ENCODE results near the gene IL22RA2. TPM values are rescaled to one million over a fixed set of nuclear protein-coding genes. Genes with fewer than 3 reads are reported as not detected.

The IL22RA2 gene
- total RNA-seq, 1 donor from 2014 or later, result not detected

- H3K4me3 ChIP-seq, result no peak overlapping the region
- ATAC-seq, result no peak
- intact Hi-C loops (cut with DNase I), result no loop called here
- no peaks in the 10 kb centered on the region for H3K4me1 ChIP-seq
- no peaks in the 10 kb centered on the region for H3K27me3 ChIP-seq
- H3K9me3 ChIP-seq, result no peaks in the 10 kb centered on the region
- H3K36me3 ChIP-seq, result peaks cover 16% of the 10 kb centered on the region
- H3K27ac ChIP-seq, result no peak overlapping the region
- no peak for DNase-seq
- no peak for TF ChIP-seq CTCF (IDR thresholded peaks at IDR 0.05)
Measured at GRCh38 chr6:137193256-137194070, 20.0 kb upstream of the IL22RA2 start.

GRCh38 chr6:137192821-137193220, 19.4 kb upstream of the IL22RA2 start:
- no peaks in the 10 kb centered on the region for H3K27me3 ChIP-seq
- DNase-seq, result no peak
- H3K36me3 ChIP-seq, result peaks cover 10% of the 10 kb centered on the region
- no peak for TF ChIP-seq CTCF (IDR thresholded peaks at IDR 0.05)
- no peak overlapping the region for H3K27ac ChIP-seq
- no peaks in the 10 kb centered on the region for H3K4me1 ChIP-seq
- no peak for ATAC-seq
- H3K9me3 ChIP-seq, result no peaks in the 10 kb centered on the region
- H3K4me3 ChIP-seq, result no peak overlapping the region
- intact Hi-C loops (cut with DNase I), result no loop called here

GRCh38 chr6:137191670-137192069, 18.2 kb upstream of the IL22RA2 start:
- Histone ChIP-seq H3K27me3 (no peaks in the 10 kb centered on the region), H3K4me3 (no peak overlapping the region), H3K4me1 (no peaks in the 10 kb centered on the region), H3K27ac (no peak overlapping the region), H3K36me3 (no peaks in the 10 kb centered on the region), H3K9me3 (no peaks in the 10 kb centered on the region)
- intact Hi-C loops (cut with DNase I), result no loop called here
- TF ChIP-seq CTCF (IDR thresholded peaks at IDR 0.05), result no peak
- DNase-seq, result no peak
- no peak for ATAC-seq

GRCh38 chr6:137191236-137191635, 17.8 kb upstream of the IL22RA2 start:
- ATAC-seq, result no peak
- H3K27ac ChIP-seq, result no peak overlapping the region

GRCh38 chr6:137190583-137191094, 17.2 kb upstream of the IL22RA2 start:
- no peaks in the 10 kb centered on the region for H3K27me3 ChIP-seq
- ATAC-seq (peak; percentile 53), DNase-seq (no peak)

More at GRCh38 chr6:137191236-137191635, 17.8 kb upstream of the IL22RA2 start:
- Histone ChIP-seq H3K36me3 (no peaks in the 10 kb centered on the region), H3K4me3 (no peak overlapping the region), H3K4me1 (no peaks in the 10 kb centered on the region), H3K9me3 (no peaks in the 10 kb centered on the region), H3K27me3 (no peaks in the 10 kb centered on the region)
- no peak for DNase-seq
- intact Hi-C loops (cut with DNase I), result no loop called here
- no peak for TF ChIP-seq CTCF (IDR thresholded peaks at IDR 0.05)

More at GRCh38 chr6:137190583-137191094, 17.2 kb upstream of the IL22RA2 start:
- Histone ChIP-seq H3K4me3 (no peak overlapping the region), H3K4me1 (no peaks in the 10 kb centered on the region), H3K27ac (no peak overlapping the region), H3K9me3 (no peaks in the 10 kb centered on the region), H3K36me3 (no peaks in the 10 kb centered on the region)
- intact Hi-C loops (cut with DNase I), result no loop called here
- TF ChIP-seq CTCF (IDR thresholded peaks at IDR 0.05), result no peak

All from upper lobe of right lung (tissue), 1 donor.